Stimulated activated naive CD8-positive, alpha-beta T cell treated with anti-CD3 and anti-CD28 coated beads, Interleukin-15, Interleukin-2, amounts not matched to agents 100 ng/mL and 50 ng/mL, for 24 hours (primary cell): Measurements from ENCODE around the gene PACRG.

Experiments used
- H3K27ac Mint-ChIP-seq: one replicate; pipeline ENCODE4 v1.8.0; 2021; ENCODE audit warnings: mild to moderate bottlenecking, mixed read lengths
- H3K27me3 Mint-ChIP-seq: one replicate; pipeline ENCODE4 v1.8.0; 2021; ENCODE audit warnings: mixed read lengths
- H3K36me3 Mint-ChIP-seq: one replicate; pipeline ENCODE4 v1.8.0; 2021; ENCODE audit warnings: low read depth, mixed read lengths
- H3K4me1 Mint-ChIP-seq: one replicate; pipeline ENCODE4 v1.8.0; 2021; ENCODE audit warnings: low read depth, mixed read lengths
- H3K4me3 Mint-ChIP-seq: one replicate; pipeline ENCODE4 v1.8.0; 2021; ENCODE audit warnings: mild to moderate bottlenecking, mixed read lengths
- H3K9me3 Mint-ChIP-seq: one replicate; pipeline ENCODE4 v1.8.0; 2021; ENCODE audit warnings: mixed read lengths

PACRG gene

GRCh38 chr6:162722226-162722625 is 5.5 kb upstream of the PACRG start:
- no peak overlapping the region for H3K4me3 Mint-ChIP-seq
- no peaks in the 10 kb centered on the region for H3K9me3 Mint-ChIP-seq
- no peak overlapping the region for H3K27ac Mint-ChIP-seq
- H3K36me3 Mint-ChIP-seq: no peaks in the 10 kb centered on the region
- no peaks in the 10 kb centered on the region for H3K27me3 Mint-ChIP-seq
- H3K4me1 Mint-ChIP-seq: peaks cover 9% of the 10 kb centered on the region

GRCh38 chr6:162722633-162723032 is 5.1 kb upstream of the PACRG start:
- Mint-ChIP-seq H3K4me1 (peaks cover 9% of the 10 kb centered on the region), H3K36me3 (no peaks in the 10 kb centered on the region), H3K27ac (no peak overlapping the region), H3K9me3 (no peaks in the 10 kb centered on the region), H3K27me3 (no peaks in the 10 kb centered on the region), H3K4me3 (no peak overlapping the region)

GRCh38 chr6:162726947-162727321 is 840 bp upstream of the PACRG start:
- H3K9me3 Mint-ChIP-seq: no peaks in the 10 kb centered on the region
- peak overlapping the region; percentile 83 for H3K4me3 Mint-ChIP-seq
- H3K27ac Mint-ChIP-seq: peak overlapping the region; percentile 80
- no peaks in the 10 kb centered on the region for H3K36me3 Mint-ChIP-seq
- peaks cover 19% of the 10 kb centered on the region for H3K4me1 Mint-ChIP-seq
- no peaks in the 10 kb centered on the region for H3K27me3 Mint-ChIP-seq

- peaks cover 19% of the 10 kb centered on the region for H3K4me1 Mint-ChIP-seq
- H3K4me3 Mint-ChIP-seq: peak overlapping the region; percentile 80
- no peaks in the 10 kb centered on the region for H3K36me3 Mint-ChIP-seq
- H3K27ac Mint-ChIP-seq: peak overlapping the region; percentile 90
- no peaks in the 10 kb centered on the region for H3K27me3 Mint-ChIP-seq
- no peaks in the 10 kb centered on the region for H3K9me3 Mint-ChIP-seq
These were observed 423 bp downstream of the PACRG start for GRCh38 chr6:162728197-162728596.

GRCh38 chr6:162728706-162729105 is 932 bp downstream of the PACRG start:
- peak overlapping the region; percentile 80 for H3K4me3 Mint-ChIP-seq
- H3K36me3 Mint-ChIP-seq: no peaks in the 10 kb centered on the region
- no peak overlapping the region for H3K27ac Mint-ChIP-seq
- peaks cover 23% of the 10 kb centered on the region for H3K4me1 Mint-ChIP-seq
- H3K9me3 Mint-ChIP-seq: peaks cover 2% of the 10 kb centered on the region
- H3K27me3 Mint-ChIP-seq: no peaks in the 10 kb centered on the region

GRCh38 chr6:162730502-162730901 is 2.7 kb downstream of the PACRG start:
- Mint-ChIP-seq H3K4me1 (peaks cover 24% of the 10 kb centered on the region), H3K9me3 (peaks cover 3% of the 10 kb centered on the region), H3K4me3 (no peak overlapping the region), H3K36me3 (no peaks in the 10 kb centered on the region), H3K27ac (no peak overlapping the region), H3K27me3 (no peaks in the 10 kb centered on the region)

GRCh38 chr6:162733489-162733888 is 5.7 kb downstream of the PACRG start:
- H3K36me3 Mint-ChIP-seq: no peaks in the 10 kb centered on the region
- H3K4me3 Mint-ChIP-seq: no peak overlapping the region
- H3K4me1 Mint-ChIP-seq: peaks cover 8% of the 10 kb centered on the region
- peaks cover 3% of the 10 kb centered on the region for H3K9me3 Mint-ChIP-seq
- H3K27ac Mint-ChIP-seq: no peak overlapping the region
- H3K27me3 Mint-ChIP-seq: no peaks in the 10 kb centered on the region

DNA sequence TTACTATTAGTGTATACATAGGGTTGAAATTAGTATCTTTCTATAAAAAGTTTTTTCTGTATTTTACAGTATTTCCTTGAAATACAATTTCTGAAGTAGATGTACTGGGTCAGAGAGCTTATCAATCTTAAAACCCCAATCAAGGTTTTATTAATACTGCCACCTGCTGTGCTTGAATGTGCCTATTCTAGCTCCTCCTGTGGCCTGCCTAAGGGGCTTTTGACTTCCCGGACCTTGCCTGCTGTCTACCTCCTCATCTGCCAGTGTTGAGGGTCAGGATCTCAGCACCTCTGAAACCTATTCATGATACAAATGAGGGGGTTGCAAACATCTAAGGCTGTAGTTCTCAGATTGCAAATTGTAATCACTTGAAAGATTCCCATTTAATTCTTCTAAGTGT is 9.2 kb downstream of the PACRG start:
- Mint-ChIP-seq H3K27ac (no peak overlapping the region), H3K9me3 (peaks cover 3% of the 10 kb centered on the region), H3K4me1 (peaks cover 6% of the 10 kb centered on the region), H3K4me3 (no peak overlapping the region), H3K36me3 (no peaks in the 10 kb centered on the region), H3K27me3 (peaks cover 2% of the 10 kb centered on the region)

DNA sequence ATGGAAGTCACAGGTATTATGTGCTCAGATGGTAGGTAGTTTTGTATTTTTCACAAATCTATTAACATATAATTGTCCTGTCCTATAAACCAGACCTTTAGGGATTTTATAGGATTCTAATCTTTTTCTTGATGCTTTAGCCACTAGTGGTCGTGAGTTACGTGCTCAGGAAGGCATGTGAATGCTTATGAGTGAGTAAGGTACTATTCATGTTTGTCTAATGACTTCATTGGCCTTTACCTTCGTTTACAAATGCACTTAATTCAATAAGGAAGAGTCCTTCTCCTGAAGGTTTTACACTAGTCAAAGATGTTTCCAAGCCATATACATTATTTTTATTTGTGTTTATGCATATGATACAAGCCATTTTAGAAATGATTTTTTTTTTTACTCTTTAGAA is 23.0 kb downstream of the PACRG start:
- H3K36me3 Mint-ChIP-seq: no peaks in the 10 kb centered on the region
- H3K4me3 Mint-ChIP-seq: no peak overlapping the region
- no peak overlapping the region for H3K27ac Mint-ChIP-seq
- no peaks in the 10 kb centered on the region for H3K4me1 Mint-ChIP-seq
- H3K9me3 Mint-ChIP-seq: no peaks in the 10 kb centered on the region
- no peaks in the 10 kb centered on the region for H3K27me3 Mint-ChIP-seq

DNA sequence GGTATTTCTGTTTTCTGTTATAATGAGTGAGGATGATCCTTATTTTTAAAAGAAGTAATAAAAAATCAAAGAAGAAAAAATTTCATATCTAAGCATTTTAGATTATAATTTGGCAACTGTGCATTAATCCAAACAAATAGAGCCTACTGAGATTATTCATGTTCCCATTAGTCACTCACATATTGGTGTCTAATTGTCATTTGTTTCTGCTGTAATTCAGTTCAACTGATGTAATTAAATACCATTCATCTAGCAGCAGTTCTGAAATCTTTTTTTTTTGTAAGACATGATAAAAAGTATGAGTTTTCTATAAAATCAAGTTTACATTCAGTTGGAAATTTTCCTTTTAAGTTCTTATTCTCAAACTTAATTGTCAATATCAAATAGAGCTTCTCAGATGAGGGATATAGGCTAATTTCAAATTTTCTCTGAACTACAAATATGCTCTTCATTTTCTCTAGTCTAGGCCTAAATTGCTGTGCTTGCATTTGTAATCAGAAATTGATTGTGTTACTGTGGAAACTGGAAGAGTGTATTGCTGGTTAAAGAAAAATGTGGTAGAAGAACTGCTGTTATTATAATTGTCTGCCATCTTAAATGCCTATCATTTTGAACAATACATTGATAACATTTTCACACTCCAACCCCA is 23.6 kb downstream of the PACRG start:
- no peaks in the 10 kb centered on the region for H3K36me3 Mint-ChIP-seq

DNA sequence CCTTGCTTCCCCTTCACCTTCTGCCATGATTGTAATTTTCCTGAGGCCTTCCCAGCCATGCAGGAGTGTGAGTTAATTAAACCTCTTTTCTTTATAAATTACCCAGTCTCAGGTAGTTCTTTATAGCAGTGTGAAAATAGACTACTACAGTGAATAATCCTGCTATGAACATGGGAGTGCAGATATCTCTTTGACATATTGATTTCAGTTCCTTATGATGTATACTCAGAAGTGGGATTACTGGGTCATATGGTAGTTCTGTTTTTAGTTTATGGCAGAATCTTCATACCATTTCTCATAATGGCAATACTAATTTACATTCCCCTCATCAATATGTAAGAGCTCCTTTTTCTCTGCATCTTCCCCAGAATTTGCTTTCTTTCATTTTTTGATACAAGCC is 26.0 kb downstream of the PACRG start:
- no peaks in the 10 kb centered on the region for H3K36me3 Mint-ChIP-seq
- no peaks in the 10 kb centered on the region for H3K9me3 Mint-ChIP-seq
- H3K4me1 Mint-ChIP-seq: no peaks in the 10 kb centered on the region
- H3K27me3 Mint-ChIP-seq: no peaks in the 10 kb centered on the region
- H3K4me3 Mint-ChIP-seq: no peak overlapping the region
- no peak overlapping the region for H3K27ac Mint-ChIP-seq

More for the DNA sequence above, 23.6 kb downstream of the PACRG start:
- Mint-ChIP-seq H3K4me1 (no peaks in the 10 kb centered on the region), H3K9me3 (no peaks in the 10 kb centered on the region), H3K27ac (no peak overlapping the region), H3K4me3 (no peak overlapping the region), H3K27me3 (no peaks in the 10 kb centered on the region)

GRCh38 chr6:162770136-162770535 is 42.4 kb downstream of the PACRG start:
- Mint-ChIP-seq H3K27me3 (no peaks in the 10 kb centered on the region), H3K4me3 (no peak overlapping the region), H3K9me3 (peaks cover 4% of the 10 kb centered on the region), H3K36me3 (no peaks in the 10 kb centered on the region), H3K4me1 (no peaks in the 10 kb centered on the region), H3K27ac (no peak overlapping the region)

DNA sequence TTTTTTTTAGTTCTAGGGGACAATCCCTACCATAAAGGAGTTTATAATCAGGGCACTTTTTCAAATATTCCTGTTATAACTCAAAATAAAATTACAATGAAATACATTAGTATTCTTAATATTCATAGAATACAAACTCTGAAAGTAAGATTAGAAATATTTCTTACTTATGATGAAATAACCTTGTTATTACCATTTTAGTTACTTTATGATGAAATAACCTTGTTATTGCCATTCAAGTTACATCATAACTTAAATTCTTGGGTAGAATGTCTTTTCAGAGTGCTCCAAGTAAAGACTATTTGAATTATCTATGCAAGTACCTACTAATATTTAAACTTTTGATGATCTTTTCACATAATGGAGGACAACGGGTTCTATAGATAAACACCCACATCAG is 43.2 kb downstream of the PACRG start:
- peaks cover 4% of the 10 kb centered on the region for H3K9me3 Mint-ChIP-seq
- no peak overlapping the region for H3K27ac Mint-ChIP-seq
- H3K4me1 Mint-ChIP-seq: no peaks in the 10 kb centered on the region
- no peak overlapping the region for H3K4me3 Mint-ChIP-seq
- H3K27me3 Mint-ChIP-seq: no peaks in the 10 kb centered on the region
- no peaks in the 10 kb centered on the region for H3K36me3 Mint-ChIP-seq

- H3K4me1 Mint-ChIP-seq: no peaks in the 10 kb centered on the region
- no peaks in the 10 kb centered on the region for H3K36me3 Mint-ChIP-seq
- H3K27ac Mint-ChIP-seq: no peak overlapping the region
- H3K27me3 Mint-ChIP-seq: no peaks in the 10 kb centered on the region
- no peak overlapping the region for H3K4me3 Mint-ChIP-seq
- H3K9me3 Mint-ChIP-seq: peaks cover 4% of the 10 kb centered on the region
These were observed 44.7 kb downstream of the PACRG start for GRCh38 chr6:162772466-162772865.

DNA sequence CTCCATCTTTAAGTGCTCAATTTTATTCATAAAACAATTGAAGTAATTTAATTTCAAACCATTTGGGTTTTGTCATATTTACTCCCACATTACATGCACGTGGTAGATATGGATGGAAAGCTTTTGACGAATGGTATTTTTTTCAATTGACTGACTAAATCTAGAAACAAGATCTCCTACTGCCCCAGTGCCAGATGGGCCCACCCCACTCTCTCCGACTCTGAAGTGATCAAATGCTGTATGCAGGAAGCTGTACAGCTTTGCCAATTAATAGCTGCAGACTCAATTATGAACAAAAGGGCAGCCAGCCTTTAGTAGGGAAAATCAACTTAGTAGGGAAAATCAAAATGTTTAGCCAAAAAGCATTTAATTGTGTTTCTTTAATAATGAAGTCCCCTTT is 46.2 kb downstream of the PACRG start:
- H3K4me3 Mint-ChIP-seq: no peak overlapping the region
- H3K4me1 Mint-ChIP-seq: no peaks in the 10 kb centered on the region
- peaks cover under 1% of the 10 kb centered on the region for H3K9me3 Mint-ChIP-seq
- H3K36me3 Mint-ChIP-seq: no peaks in the 10 kb centered on the region
- H3K27me3 Mint-ChIP-seq: no peaks in the 10 kb centered on the region
- H3K27ac Mint-ChIP-seq: no peak overlapping the region

DNA sequence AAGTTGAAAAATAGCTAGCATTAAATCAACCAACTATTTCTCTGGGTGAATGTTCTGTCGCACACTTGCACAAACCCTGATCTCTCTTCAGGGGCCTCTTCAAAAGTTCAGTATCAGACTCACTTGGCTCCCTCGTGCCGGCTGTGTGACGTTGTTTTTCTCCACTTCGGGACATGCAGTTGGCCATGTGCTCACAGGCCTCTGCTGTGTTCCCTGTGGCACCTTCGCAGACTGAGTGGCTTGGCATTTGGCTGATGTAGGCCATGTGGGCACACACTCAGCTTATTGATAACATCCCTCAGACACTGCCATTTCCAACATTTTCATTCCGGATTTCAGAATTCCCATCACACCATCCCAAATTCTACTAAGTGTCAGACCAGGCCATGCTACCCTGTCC is 49.3 kb downstream of the PACRG start:
- Mint-ChIP-seq H3K27me3 (no peaks in the 10 kb centered on the region), H3K9me3 (peaks cover 10% of the 10 kb centered on the region), H3K36me3 (no peaks in the 10 kb centered on the region), H3K4me1 (no peaks in the 10 kb centered on the region), H3K27ac (no peak overlapping the region), H3K4me3 (no peak overlapping the region)
